ENCODE results near the gene NR2F6. TPM values are rescaled to one million over a fixed set of nuclear protein-coding genes. Genes with fewer than 3 reads are reported as not detected.

NR2F6 gene
- total and polyA plus RNA-seq, 4 donors, result 10.4 to 27.7 (median 21.5) TPM

DNA sequence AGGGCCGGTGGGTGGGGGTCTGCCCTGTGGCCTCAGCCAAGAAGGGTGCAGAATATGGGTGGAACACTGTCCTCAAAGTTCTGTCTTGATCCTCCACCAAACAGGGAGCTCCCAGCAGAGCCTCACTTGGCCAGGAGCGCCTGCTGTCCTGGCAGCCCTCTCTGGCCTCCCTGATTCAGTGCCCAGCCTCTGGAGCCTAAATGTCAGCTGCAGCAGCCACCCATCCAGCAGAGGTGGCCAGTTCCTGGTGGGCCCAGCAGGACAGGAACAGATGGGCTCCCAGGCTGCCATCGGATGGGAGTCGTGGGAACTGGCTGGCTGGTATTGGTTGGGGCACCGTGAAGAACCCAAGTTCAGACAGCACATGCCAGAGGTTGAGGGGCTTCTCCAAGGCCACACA is 32.4 kb downstream of the NR2F6 start:
- H3K9me3 ChIP-seq (ENCODE audit: control insufficient read depth, low read length), result no peaks in the 10 kb centered on the region
- H3K4me1 ChIP-seq (ENCODE audit: control insufficient read depth in 1 of 2, insufficient read depth in 2 of 2, low read length in 2 of 2), result no peaks in the 10 kb centered on the region
- intact Hi-C loops (cut with DNase I), result loop anchor here in 1 of 2 donors (5.0 kb wide), 1 partner anchor 69 kb away; the partner anchor contains the start of gene ANKLE1
- 75 to 77% methylated on average over 5 of the region's 5 CpGs for WGBS, 2 donors
- H3K27ac ChIP-seq (ENCODE audit: low read depth in 1 of 2, low read length in 2 of 2), result no peak overlapping the region
- ATAC-seq (ENCODE audit: low FRiP score) (no peak), DNase-seq (no peak)
- peaks cover 0 to 2% of the 10 kb centered on the region in 2 donors for H3K36me3 ChIP-seq (ENCODE audit: control insufficient read depth in 1 of 2, insufficient read depth in 2 of 2, low read length in 1 of 2)
- H3K4me3 ChIP-seq (ENCODE audit: low read length in 2 of 2), result no peak overlapping the region
- no peaks in the 10 kb centered on the region for H3K27me3 ChIP-seq (ENCODE audit: control insufficient read depth in 1 of 2, insufficient read depth in 2 of 2, low read length in 1 of 2)

DNA sequence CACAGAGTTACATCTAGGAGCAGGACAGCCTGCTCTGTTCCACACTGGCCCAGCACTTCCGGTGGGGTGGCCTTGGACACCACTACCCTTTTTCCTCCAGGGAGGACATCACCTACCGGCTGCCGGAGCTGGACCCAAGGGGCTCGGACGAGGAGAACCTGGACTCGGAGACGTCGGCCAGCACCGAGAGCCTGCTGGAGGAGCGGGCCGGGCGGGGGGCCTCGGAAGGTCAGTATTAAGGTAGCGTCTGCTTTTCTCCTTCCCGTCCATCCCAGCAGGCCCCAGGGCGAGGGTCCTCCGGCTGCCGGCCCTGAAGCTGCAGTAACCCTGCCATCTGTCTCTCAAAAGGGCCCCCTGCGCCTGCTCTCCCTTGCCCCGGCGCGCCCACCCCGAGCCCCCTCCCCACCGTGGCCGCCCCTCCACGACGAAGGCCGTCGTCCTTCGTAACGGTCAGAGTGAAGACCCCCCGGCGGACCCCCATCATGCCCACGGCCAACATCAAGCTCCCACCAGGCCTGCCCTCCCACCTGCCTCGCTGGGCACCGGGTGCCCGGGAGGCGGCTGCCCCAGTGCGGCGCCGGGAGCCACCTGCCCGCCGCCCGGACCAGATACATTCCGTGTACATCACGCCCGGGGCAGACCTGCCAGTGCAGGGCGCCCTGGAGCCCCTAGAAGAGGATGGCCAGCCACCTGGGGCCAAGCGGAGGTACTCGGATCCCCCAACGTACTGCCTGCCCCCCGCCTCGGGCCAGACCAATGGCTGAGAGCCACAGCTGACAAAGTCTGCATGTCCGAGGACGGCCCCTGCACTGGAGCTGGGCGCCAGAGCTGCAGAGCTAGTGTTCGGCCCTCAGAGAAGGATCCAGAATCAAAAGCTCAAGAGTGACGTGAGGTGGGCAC is 33.9 kb downstream of the NR2F6 start:
- Histone ChIP-seq H3K9me3 (ENCODE audit: control insufficient read depth, low read length) (no peaks in the 10 kb centered on the region), H3K27ac (ENCODE audit: low read depth in 1 of 2, low read length in 2 of 2) (no peak overlapping the region), H3K27me3 (ENCODE audit: control insufficient read depth in 1 of 2, insufficient read depth in 2 of 2, low read length in 1 of 2) (no peaks in the 10 kb centered on the region), H3K36me3 (ENCODE audit: control insufficient read depth in 1 of 2, insufficient read depth in 2 of 2, low read length in 1 of 2) (no peaks in the 10 kb centered on the region), H3K4me1 (ENCODE audit: control insufficient read depth in 1 of 2, insufficient read depth in 2 of 2, low read length in 2 of 2) (no peaks in the 10 kb centered on the region), H3K4me3 (ENCODE audit: low read length in 2 of 2) (no peak overlapping the region)
- no peak for ATAC-seq (ENCODE audit: low FRiP score)
- intact Hi-C loops (cut with DNase I), result loop anchor here in 1 of 2 donors (5.0 kb wide), 1 partner anchor 71 kb away; the partner anchor contains the start of gene ANKLE1
- peak in 1 of 2 donors; percentile 55 for DNase-seq
- 89% methylated on average over 54 to 58 of the region's 58 CpGs for WGBS, 2 donors

DNA sequence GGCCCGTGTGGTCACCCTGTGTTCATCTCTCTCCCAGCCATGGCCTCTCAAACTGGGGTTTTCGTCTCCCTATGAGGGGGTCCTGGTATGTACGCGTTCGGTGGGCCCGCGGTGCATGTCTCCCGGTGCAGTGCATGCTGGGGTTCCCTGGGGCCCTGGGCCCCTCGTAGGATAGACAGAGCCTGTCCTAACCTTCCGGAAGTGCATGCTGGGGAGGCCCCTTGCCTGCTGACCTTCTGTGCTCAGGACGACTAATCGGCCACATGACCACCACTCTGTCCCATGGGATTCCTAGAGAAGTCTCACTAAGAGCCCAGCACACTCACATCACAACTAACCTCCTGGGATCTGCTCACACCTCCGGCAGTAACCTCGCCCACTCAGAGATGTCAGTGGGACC is 35.4 kb downstream of the NR2F6 start:
- Histone ChIP-seq H3K4me3 (ENCODE audit: low read length in 2 of 2) (no peak overlapping the region), H3K27me3 (ENCODE audit: control insufficient read depth in 1 of 2, insufficient read depth in 2 of 2, low read length in 1 of 2) (no peaks in the 10 kb centered on the region), H3K36me3 (ENCODE audit: control insufficient read depth in 1 of 2, insufficient read depth in 2 of 2, low read length in 1 of 2) (peaks cover 0 to 6% of the 10 kb centered on the region in 2 donors), H3K27ac (ENCODE audit: low read depth in 1 of 2, low read length in 2 of 2) (no peak overlapping the region), H3K4me1 (ENCODE audit: control insufficient read depth in 1 of 2, insufficient read depth in 2 of 2, low read length in 2 of 2) (no peaks in the 10 kb centered on the region), H3K9me3 (ENCODE audit: control insufficient read depth, low read length) (no peaks in the 10 kb centered on the region)
- ATAC-seq (ENCODE audit: low FRiP score) (no peak), DNase-seq (no peak)
- intact Hi-C loops (cut with DNase I), result loop anchor here in 1 of 2 donors (5.0 kb wide), 1 partner anchor 72 kb away; the partner anchor contains the start of gene ANKLE1
- WGBS, 2 donors, result 80 to 85% methylated on average over 14 of the region's 14 CpGs

DNA sequence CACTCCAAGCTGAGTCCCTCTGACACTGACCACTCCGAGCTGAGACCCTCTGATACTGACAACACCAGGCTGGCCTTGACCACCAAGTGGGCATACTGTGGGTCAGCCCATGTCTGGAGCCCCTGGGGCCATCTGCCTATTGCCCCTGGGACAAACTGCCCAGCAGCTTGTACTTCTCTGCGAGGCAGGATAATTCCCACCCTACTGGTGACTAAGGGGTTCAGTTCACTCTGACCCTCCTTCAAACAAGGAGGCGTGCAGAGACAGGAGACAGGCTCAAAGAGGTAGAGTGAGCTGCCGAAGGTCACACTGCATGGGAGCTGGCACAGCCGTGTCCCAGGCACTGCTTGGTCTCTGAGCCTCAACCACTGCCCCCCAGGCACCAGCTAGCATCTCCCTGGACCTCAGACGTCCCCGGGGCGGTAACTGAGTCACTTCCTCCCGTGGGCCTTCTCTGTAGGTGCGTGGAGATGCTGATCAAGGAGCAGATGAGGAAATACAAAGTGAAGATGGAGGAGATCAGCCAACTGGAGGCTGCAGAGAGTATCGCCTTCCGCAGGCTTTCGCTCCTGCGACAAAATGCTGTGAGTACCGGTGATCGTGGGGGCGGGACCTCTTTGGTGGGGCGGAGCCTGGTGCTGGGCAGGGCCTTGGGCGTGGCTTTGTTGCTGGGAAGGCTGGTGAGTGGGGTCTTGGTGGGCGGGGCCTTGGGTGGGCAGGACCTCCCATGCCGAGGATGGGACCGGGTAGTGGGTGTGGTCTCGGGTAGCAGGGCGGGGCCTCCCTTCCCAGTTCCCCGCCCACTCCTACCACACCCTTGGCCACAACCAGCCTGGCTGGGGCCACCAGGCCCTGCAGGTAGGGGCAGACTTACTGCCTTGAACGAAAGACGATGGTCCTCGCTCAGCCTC is 36.3 kb downstream of the NR2F6 start:
- H3K36me3 ChIP-seq (ENCODE audit: control insufficient read depth in 1 of 2, insufficient read depth in 2 of 2, low read length in 1 of 2), result peaks cover 0 to 6% of the 10 kb centered on the region in 2 donors
- intact Hi-C loops (cut with DNase I), result loop anchor here in 1 of 2 donors (5.0 kb wide), 1 partner anchor 73 kb away; the partner anchor contains the start of gene ANKLE1
- WGBS, 2 donors, result 70 to 71% methylated on average over 27 to 28 of the region's 28 CpGs
- DNase-seq (peak; percentile 51 to 84), ATAC-seq (ENCODE audit: low FRiP score) (no peak)
- no peak overlapping the region for H3K4me3 ChIP-seq (ENCODE audit: low read length in 2 of 2)
- no peaks in the 10 kb centered on the region for H3K4me1 ChIP-seq (ENCODE audit: control insufficient read depth in 1 of 2, insufficient read depth in 2 of 2, low read length in 2 of 2)
- no peaks in the 10 kb centered on the region for H3K9me3 ChIP-seq (ENCODE audit: control insufficient read depth, low read length)
- no peak overlapping the region for H3K27ac ChIP-seq (ENCODE audit: low read depth in 1 of 2, low read length in 2 of 2)
- H3K27me3 ChIP-seq (ENCODE audit: control insufficient read depth in 1 of 2, insufficient read depth in 2 of 2, low read length in 1 of 2), result no peaks in the 10 kb centered on the region

DNA sequence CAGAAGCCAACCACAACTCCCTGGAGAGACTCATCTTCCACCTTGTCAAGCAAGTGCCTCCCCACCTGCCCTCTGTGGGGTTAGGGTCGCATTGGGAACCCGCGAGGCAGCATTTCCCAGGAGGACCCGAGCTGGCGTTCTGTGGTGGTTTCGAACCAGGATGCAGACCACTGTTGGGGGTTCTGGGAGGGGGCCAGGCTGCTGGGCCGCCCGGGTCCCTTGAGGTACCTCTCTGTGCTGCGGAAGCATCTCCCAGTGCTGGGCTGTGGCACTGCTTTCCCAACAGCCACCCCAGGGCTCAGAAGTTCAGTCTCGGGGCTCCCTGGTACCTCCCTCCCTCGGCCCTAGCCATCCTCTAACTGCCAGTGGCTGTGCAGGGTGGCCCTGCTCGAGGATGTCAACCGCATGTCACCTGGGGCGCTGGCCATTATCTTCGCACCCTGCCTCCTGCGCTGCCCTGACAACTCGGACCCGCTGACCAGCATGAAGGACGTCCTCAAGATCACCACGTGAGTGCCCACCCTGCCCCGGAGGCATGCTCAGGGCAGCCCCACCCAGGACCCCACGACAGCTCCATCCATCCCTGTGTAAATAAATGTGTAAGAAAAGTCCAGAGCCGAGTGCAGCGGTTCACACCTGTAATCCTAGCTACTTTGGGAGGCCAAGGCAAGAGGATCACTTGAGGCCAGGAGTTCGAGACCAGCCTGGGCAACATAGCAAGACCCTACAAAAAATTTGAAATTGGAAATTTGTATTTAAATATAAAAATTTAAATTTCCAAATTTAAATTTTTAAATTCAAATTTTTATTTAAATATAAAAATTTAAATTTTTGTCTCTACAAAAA is 38.8 kb downstream of the NR2F6 start:
- H3K4me1 ChIP-seq (ENCODE audit: control insufficient read depth in 1 of 2, insufficient read depth in 2 of 2, low read length in 2 of 2), result no peaks in the 10 kb centered on the region
- intact Hi-C loops (cut with DNase I), result no loop called here
- no peaks in the 10 kb centered on the region for H3K9me3 ChIP-seq (ENCODE audit: control insufficient read depth, low read length)
- DNase-seq, result no peak
- H3K4me3 ChIP-seq (ENCODE audit: low read length in 2 of 2), result no peak overlapping the region
- no peak overlapping the region for H3K27ac ChIP-seq (ENCODE audit: low read depth in 1 of 2, low read length in 2 of 2)
- 93 to 94% methylated on average over 25 of the region's 25 CpGs for WGBS, 2 donors
- no peaks in the 10 kb centered on the region for H3K27me3 ChIP-seq (ENCODE audit: control insufficient read depth in 1 of 2, insufficient read depth in 2 of 2, low read length in 1 of 2)
- peaks cover 0 to 9% of the 10 kb centered on the region in 2 donors for H3K36me3 ChIP-seq (ENCODE audit: control insufficient read depth in 1 of 2, insufficient read depth in 2 of 2, low read length in 1 of 2)
- ATAC-seq (ENCODE audit: low FRiP score), result no peak

DNA sequence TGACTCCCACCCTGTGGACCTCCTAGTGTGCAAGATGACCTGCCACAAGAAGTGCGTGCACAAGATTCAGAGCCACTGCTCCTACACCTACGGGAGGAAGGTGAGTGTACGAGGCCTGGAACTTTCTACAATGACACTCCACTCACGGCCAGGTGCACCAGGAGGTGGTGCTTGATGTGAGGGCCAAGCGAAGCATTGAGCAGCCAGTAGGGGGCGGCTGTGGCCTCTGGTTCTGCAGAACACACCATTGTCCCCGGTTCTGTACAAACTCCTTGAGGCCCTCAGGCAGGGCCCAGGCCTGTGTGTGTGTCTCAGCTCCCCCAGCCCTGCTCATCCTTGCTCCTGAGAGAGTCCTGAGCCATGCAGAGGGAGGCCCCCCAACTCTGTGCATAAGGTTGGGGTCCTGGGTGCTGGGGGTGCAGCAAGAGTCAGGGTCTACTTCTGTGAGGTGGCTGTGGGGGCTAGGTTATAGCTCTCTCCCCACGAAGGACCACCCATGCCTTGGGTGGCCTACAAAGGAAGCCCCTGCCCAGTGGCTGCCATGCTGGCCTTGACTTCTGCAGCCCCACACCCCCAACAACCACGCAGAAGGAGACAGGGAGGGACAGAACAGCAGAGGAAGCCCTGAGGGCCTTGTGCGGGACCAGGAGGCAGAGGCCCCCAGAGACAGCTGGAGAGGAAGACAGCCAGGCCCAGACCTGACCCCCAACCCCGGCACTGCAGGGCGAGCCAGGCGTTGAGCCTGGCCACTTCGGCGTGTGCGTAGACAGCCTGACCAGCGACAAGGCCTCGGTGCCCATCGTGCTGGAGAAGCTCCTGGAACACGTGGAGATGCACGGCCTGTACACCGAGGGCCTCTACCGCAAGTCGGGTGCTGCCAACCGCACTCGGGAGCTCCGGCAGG is 40.2 kb downstream of the NR2F6 start:
- no peak overlapping the region for H3K27ac ChIP-seq (ENCODE audit: low read depth in 1 of 2, low read length in 2 of 2)
- H3K27me3 ChIP-seq (ENCODE audit: control insufficient read depth in 1 of 2, insufficient read depth in 2 of 2, low read length in 1 of 2), result no peaks in the 10 kb centered on the region
- intact Hi-C loops (cut with DNase I), result no loop called here
- peaks cover 0 to 9% of the 10 kb centered on the region in 2 donors for H3K36me3 ChIP-seq (ENCODE audit: control insufficient read depth in 1 of 2, insufficient read depth in 2 of 2, low read length in 1 of 2)
- WGBS, 2 donors, result 80 to 81% methylated on average over 27 of the region's 27 CpGs
- ATAC-seq (ENCODE audit: low FRiP score) (peak; percentile 6), DNase-seq (no peak)
- no peak overlapping the region for H3K4me3 ChIP-seq (ENCODE audit: low read length in 2 of 2)
- H3K4me1 ChIP-seq (ENCODE audit: control insufficient read depth in 1 of 2, insufficient read depth in 2 of 2, low read length in 2 of 2), result no peaks in the 10 kb centered on the region
- H3K9me3 ChIP-seq (ENCODE audit: control insufficient read depth, low read length), result no peaks in the 10 kb centered on the region

DNA sequence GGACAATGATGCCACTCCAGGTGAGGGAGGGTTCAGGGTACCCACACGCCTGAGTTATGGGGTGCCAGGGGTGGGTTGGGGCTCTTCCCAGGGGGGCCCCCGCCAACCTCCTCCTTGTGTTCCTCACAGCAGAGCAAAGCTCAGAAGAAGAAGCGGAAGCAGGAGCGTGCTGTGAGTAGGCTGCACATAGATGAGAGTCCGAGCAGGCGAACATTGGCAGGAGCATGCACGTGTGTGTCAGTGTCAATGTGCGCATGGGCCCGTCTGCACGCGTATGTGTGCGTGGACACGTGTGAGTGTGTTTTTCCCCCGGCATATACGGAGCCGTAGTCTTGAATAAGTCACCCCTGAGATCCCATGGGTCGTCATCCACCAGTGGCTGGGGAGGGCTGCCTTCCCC is 43.0 kb downstream of the NR2F6 start:
- 89 to 95% methylated on average over 17 of the region's 17 CpGs for WGBS, 2 donors
- no peak overlapping the region for H3K4me3 ChIP-seq (ENCODE audit: low read length in 2 of 2)
- H3K27me3 ChIP-seq (ENCODE audit: control insufficient read depth in 1 of 2, insufficient read depth in 2 of 2, low read length in 1 of 2), result no peaks in the 10 kb centered on the region
- peaks cover 0 to 12% of the 10 kb centered on the region in 2 donors for H3K36me3 ChIP-seq (ENCODE audit: control insufficient read depth in 1 of 2, insufficient read depth in 2 of 2, low read length in 1 of 2)
- no peaks in the 10 kb centered on the region for H3K9me3 ChIP-seq (ENCODE audit: control insufficient read depth, low read length)
- intact Hi-C loops (cut with DNase I), result loop anchor here in 1 of 2 donors (5.0 kb wide), 1 partner anchor 80 kb away; the partner anchor contains the start of gene ANKLE1
- no peak for ATAC-seq (ENCODE audit: low FRiP score)
- no peak for DNase-seq
- H3K27ac ChIP-seq (ENCODE audit: low read depth in 1 of 2, low read length in 2 of 2), result no peak overlapping the region
- no peaks in the 10 kb centered on the region for H3K4me1 ChIP-seq (ENCODE audit: control insufficient read depth in 1 of 2, insufficient read depth in 2 of 2, low read length in 2 of 2)

Data from aorta (tissue), 5 donors.